Measurements from ENCODE around the gene PPP1R3A. TPM values are rescaled to one million over a fixed set of nuclear protein-coding genes. Genes with fewer than 3 reads are reported as not detected.

Gene PPP1R3A
- total and polyA plus RNA-seq, 2 experiments from 2014 or later = 0.17 TPM; not detected in 1

- Histone ChIP-seq H3K27me3 (no peaks in the 10 kb centered on the region), H2AFZ (no peak overlapping the region), H4K20me1 (ENCODE audit: insufficient read depth, poor library complexity, severe bottlenecking) (no peaks in the 10 kb centered on the region), H3K4me2 (no peak overlapping the region), H3K9me2 (replicated peaks; ENCODE audit: insufficient read depth) (no peaks in the 10 kb centered on the region), H3K9me3 (ENCODE audit: low read depth) (no peaks in the 10 kb centered on the region), H3K4me1 (ENCODE audit: insufficient read depth) (no peaks in the 10 kb centered on the region), H3K36me3 (replicated peaks; ENCODE audit: insufficient read depth, low read depth) (no peaks in the 10 kb centered on the region), H3K4me3 (no peak overlapping the region), H3K27ac (no peak overlapping the region), H3K79me2 (no peaks in the 10 kb centered on the region)
- 85% methylated on average over 2 of the region's 2 CpGs for WGBS (ENCODE audit: low lambda C conversion rate, missing lambda C conversion rate)
- DNase-seq (ENCODE audit: low spot score) = no peak
- TF ChIP-seq EZH2phosphoT487 (IDR thresholded peaks at IDR 0.05; ENCODE audit: low read depth, severe bottlenecking, unreplicated experiment) (no peak), EZH2 (IDR thresholded peaks at IDR 0.05; ENCODE audit: borderline replicate concordance) (no peak)
- TF ChIP-seq, protein P1, sequence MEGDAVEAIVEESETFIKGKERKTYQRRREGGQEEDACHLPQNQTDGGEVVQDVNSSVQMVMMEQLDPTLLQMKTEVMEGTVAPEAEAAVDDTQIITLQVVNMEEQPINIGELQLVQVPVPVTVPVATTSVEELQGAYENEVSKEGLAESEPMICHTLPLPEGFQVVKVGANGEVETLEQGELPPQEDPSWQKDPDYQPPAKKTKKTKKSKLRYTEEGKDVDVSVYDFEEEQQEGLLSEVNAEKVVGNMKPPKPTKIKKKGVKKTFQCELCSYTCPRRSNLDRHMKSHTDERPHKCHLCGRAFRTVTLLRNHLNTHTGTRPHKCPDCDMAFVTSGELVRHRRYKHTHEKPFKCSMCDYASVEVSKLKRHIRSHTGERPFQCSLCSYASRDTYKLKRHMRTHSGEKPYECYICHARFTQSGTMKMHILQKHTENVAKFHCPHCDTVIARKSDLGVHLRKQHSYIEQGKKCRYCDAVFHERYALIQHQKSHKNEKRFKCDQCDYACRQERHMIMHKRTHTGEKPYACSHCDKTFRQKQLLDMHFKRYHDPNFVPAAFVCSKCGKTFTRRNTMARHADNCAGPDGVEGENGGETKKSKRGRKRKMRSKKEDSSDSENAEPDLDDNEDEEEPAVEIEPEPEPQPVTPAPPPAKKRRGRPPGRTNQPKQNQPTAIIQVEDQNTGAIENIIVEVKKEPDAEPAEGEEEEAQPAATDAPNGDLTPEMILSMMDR (IDR thresholded peaks at IDR 0.05; ENCODE audit: poor library complexity) = no peak
These were observed 27.8 kb downstream of the PPP1R3A start for GRCh38 chr7:113891031-113891350.

DNA sequence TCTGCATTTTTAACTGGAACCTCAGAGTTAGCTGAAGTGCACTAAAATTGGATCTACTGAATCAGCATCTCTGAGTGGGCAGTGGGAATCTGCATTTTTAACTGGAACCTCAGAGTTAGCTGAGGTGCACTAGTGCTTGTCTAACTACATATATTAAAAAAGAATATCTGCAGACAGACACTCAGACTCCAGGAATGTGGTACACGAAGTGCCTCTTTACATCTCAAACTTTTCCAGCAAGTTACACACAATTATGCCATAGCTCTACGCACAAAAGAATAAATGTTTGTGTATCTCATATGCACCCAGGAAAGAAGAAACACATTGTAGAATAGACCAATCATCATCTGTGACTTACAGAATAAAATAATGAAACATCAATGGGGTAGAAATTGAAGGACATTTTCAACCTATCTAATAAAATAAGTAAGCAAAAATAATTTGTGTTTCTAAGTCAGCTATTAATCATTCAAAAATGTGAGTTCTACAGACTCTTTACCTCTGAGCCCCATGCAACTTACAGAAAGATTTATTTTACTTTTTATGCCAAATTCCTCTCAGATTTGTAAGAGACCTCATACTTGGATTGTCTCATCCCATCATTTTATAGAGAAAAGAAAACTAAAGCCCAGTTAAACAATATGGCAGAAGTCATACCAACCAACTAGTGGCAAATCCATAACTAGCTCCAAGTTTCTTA is 28.3 kb downstream of the PPP1R3A start:
- 88% methylated on average over 2 of the region's 2 CpGs for WGBS (ENCODE audit: low lambda C conversion rate, missing lambda C conversion rate)
- no peaks in the 10 kb centered on the region for H3K9me2 ChIP-seq (replicated peaks; ENCODE audit: insufficient read depth)
- no peak overlapping the region for H3K4me2 ChIP-seq
- no peak overlapping the region for H3K4me3 ChIP-seq
- TF ChIP-seq EZH2 (IDR thresholded peaks at IDR 0.05; ENCODE audit: borderline replicate concordance) (no peak), EZH2phosphoT487 (IDR thresholded peaks at IDR 0.05; ENCODE audit: low read depth, severe bottlenecking, unreplicated experiment) (no peak)
- TF ChIP-seq, protein P1 (IDR thresholded peaks at IDR 0.05; ENCODE audit: poor library complexity) = no peak
- no peaks in the 10 kb centered on the region for H3K4me1 ChIP-seq (ENCODE audit: insufficient read depth)
- no peak overlapping the region for H3K27ac ChIP-seq
- H3K36me3 ChIP-seq (replicated peaks; ENCODE audit: insufficient read depth, low read depth) = no peaks in the 10 kb centered on the region
- no peaks in the 10 kb centered on the region for H3K27me3 ChIP-seq
- H3K9me3 ChIP-seq (ENCODE audit: low read depth) = no peaks in the 10 kb centered on the region
- DNase-seq (ENCODE audit: low spot score) = no peak
- no peak overlapping the region for H2AFZ ChIP-seq
- no peaks in the 10 kb centered on the region for H3K79me2 ChIP-seq
- H4K20me1 ChIP-seq (ENCODE audit: insufficient read depth, poor library complexity, severe bottlenecking) = no peaks in the 10 kb centered on the region

- Histone ChIP-seq H3K9me2 (replicated peaks; ENCODE audit: insufficient read depth) (no peaks in the 10 kb centered on the region), H4K20me1 (ENCODE audit: insufficient read depth, poor library complexity, severe bottlenecking) (no peaks in the 10 kb centered on the region), H3K4me3 (no peak overlapping the region), H2AFZ (no peak overlapping the region), H3K4me2 (no peak overlapping the region), H3K4me1 (ENCODE audit: insufficient read depth) (no peaks in the 10 kb centered on the region), H3K36me3 (replicated peaks; ENCODE audit: insufficient read depth, low read depth) (no peaks in the 10 kb centered on the region), H3K27ac (no peak overlapping the region), H3K9me3 (ENCODE audit: low read depth) (no peaks in the 10 kb centered on the region), H3K79me2 (no peaks in the 10 kb centered on the region), H3K27me3 (no peaks in the 10 kb centered on the region)
- 94% methylated on average over 1 of the region's 1 CpG for WGBS (ENCODE audit: low lambda C conversion rate, missing lambda C conversion rate)
- TF ChIP-seq EZH2phosphoT487 (IDR thresholded peaks at IDR 0.05; ENCODE audit: low read depth, severe bottlenecking, unreplicated experiment) (no peak), EZH2 (IDR thresholded peaks at IDR 0.05; ENCODE audit: borderline replicate concordance) (no peak)
- TF ChIP-seq, protein P1 (IDR thresholded peaks at IDR 0.05; ENCODE audit: poor library complexity) = no peak
- DNase-seq (ENCODE audit: low spot score) = no peak
These were observed 35.7 kb downstream of the PPP1R3A start for GRCh38 chr7:113883096-113883495.

All from hepatocyte (in vitro differentiated cells).